ENCODE data around the gene NKX2-8. TPM values are rescaled to one million over a fixed set of nuclear protein-coding genes. Genes with fewer than 3 reads are reported as not detected.
"Not testable (repeated sequence)": the region's sequence is repeated elsewhere in the genome, so short reads cannot be mapped to it uniquely, and the experiment has no call there.

NKX2-8 gene
- total RNA-seq, 1 donor from 2014 or later: not detected

DNA sequence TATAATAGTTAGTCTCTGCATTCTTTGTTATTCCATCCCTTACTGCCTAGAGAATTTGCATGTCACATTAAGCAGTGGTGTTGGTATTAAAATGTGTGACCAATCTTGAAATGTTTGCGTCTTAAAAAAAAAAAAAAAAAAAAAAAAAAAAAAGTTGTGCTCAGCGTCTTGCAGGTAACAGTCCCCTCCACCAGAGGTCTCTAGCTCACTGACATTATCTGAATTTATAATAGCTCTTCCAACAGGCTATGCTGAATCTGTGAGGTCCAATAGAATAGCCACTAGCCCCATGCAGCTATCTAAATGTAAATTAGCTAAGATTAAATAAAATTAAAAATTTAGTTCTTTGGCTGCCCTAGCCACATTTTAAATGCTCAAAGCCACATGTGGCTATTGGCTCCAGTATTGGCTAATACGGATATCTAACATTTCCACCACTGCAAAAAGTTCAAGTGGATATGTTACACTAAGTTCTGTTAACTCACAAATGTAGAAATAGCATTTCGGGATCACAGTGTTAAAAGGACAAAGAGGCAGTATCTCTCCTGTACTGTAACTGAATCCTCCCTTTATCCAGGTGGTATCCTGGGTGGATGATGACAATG lies 28.7 kb downstream of the NKX2-8 start:
- Histone ChIP-seq H3K36me3 (ENCODE audit: insufficient read depth, low read length) (no peaks in the 10 kb centered on the region), H3K9me3 (ENCODE audit: insufficient read depth, low read depth, low read length) (no peaks in the 10 kb centered on the region), H4K20me1 (ENCODE audit: insufficient read depth, low read length) (no peaks in the 10 kb centered on the region), H3K79me2 (ENCODE audit: insufficient read depth, low read length) (no peaks in the 10 kb centered on the region), H2AFZ (ENCODE audit: low read depth, low read length) (no peak overlapping the region), H3K9ac (ENCODE audit: low read length) (no peak overlapping the region), H3K4me1 (ENCODE audit: insufficient read depth, low read length) (no peaks in the 10 kb centered on the region), H3K4me3 (ENCODE audit: insufficient read depth, low read depth, low read length) (no peak overlapping the region), H3K4me2 (ENCODE audit: low read length) (no peak overlapping the region), H3K27me3 (ENCODE audit: insufficient read depth, low read length) (peaks cover 2% of the 10 kb centered on the region), H3K27ac (ENCODE audit: low read depth, low read length) (no peak overlapping the region)
- H3K36me3 Mint-ChIP-seq (ENCODE audit: low read depth, unreplicated experiment): no peaks in the 10 kb centered on the region
- no peak overlapping the region for H3K27ac Mint-ChIP-seq (ENCODE audit: unreplicated experiment)
- peak; percentile 71 for TF ChIP-seq CTCF (IDR thresholded peaks at IDR 0.05; ENCODE audit: insufficient read depth, low read depth, low read length)
- no peak for TF ChIP-seq EZH2 (IDR thresholded peaks at IDR 0.05; ENCODE audit: insufficient read depth, low read length)
- DNase-seq (ENCODE audit: low read depth) (peak; percentile 22), FAIRE-seq (no peak)
- H3K4me3 Mint-ChIP-seq (ENCODE audit: unreplicated experiment): no peak overlapping the region
- H3K9me3 Mint-ChIP-seq (ENCODE audit: unreplicated experiment): no peaks in the 10 kb centered on the region
- H3K27me3 Mint-ChIP-seq (ENCODE audit: low read depth, unreplicated experiment): peaks cover 16% of the 10 kb centered on the region
- H3K4me1 Mint-ChIP-seq (ENCODE audit: low read depth, unreplicated experiment): no peaks in the 10 kb centered on the region

DNA sequence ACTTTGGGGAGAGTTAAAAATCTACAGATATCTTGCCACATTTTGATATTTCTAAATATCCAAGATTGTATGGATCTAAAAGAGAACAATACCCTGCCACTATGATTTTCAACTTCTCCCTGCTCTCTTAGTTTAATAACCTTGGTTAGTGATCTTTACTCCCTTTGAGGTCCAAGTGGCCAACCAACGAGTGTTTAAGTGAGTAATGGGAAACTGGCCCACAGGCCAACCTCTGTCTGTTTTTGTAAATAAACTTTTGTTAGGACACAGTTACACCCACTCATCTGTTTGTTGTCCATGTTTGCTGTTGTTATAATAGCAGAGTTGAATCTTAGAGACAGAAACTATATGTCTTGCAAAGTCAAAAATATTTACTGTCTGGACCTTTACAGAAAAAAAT lies 31.5 kb downstream of the NKX2-8 start:
- H3K27me3 ChIP-seq (ENCODE audit: insufficient read depth, low read length): peaks cover 2% of the 10 kb centered on the region
- no peaks in the 10 kb centered on the region for H3K4me1 ChIP-seq (ENCODE audit: insufficient read depth, low read length)
- H3K4me1 Mint-ChIP-seq (ENCODE audit: low read depth, unreplicated experiment): no peaks in the 10 kb centered on the region
- no peaks in the 10 kb centered on the region for H4K20me1 ChIP-seq (ENCODE audit: insufficient read depth, low read length)
- peaks cover 8% of the 10 kb centered on the region for H3K27me3 Mint-ChIP-seq (ENCODE audit: low read depth, unreplicated experiment)
- DNase-seq (ENCODE audit: low read depth) (no peak), FAIRE-seq (no peak)
- H3K9me3 Mint-ChIP-seq (ENCODE audit: unreplicated experiment): no peaks in the 10 kb centered on the region
- H3K4me2 ChIP-seq (ENCODE audit: low read length): no peak overlapping the region
- H3K79me2 ChIP-seq (ENCODE audit: insufficient read depth, low read length): no peaks in the 10 kb centered on the region
- H3K27ac Mint-ChIP-seq (ENCODE audit: unreplicated experiment): no peak overlapping the region
- no peak overlapping the region for H2AFZ ChIP-seq (ENCODE audit: low read depth, low read length)
- H3K36me3 Mint-ChIP-seq (ENCODE audit: low read depth, unreplicated experiment): no peaks in the 10 kb centered on the region
- no peak overlapping the region for H3K27ac ChIP-seq (ENCODE audit: low read depth, low read length)
- H3K9ac ChIP-seq (ENCODE audit: low read length): no peak overlapping the region
- H3K4me3 Mint-ChIP-seq (ENCODE audit: unreplicated experiment): no peak overlapping the region
- TF ChIP-seq EZH2 (IDR thresholded peaks at IDR 0.05; ENCODE audit: insufficient read depth, low read length) (no peak), CTCF (IDR thresholded peaks at IDR 0.05; ENCODE audit: insufficient read depth, low read depth, low read length) (no peak)
- no peaks in the 10 kb centered on the region for H3K36me3 ChIP-seq (ENCODE audit: insufficient read depth, low read length)
- no peak overlapping the region for H3K4me3 ChIP-seq (ENCODE audit: insufficient read depth, low read depth, low read length)
- no peaks in the 10 kb centered on the region for H3K9me3 ChIP-seq (ENCODE audit: insufficient read depth, low read depth, low read length)

- H3K4me1 ChIP-seq (ENCODE audit: insufficient read depth, low read length); H4K20me1 ChIP-seq (ENCODE audit: insufficient read depth, low read length); H2AFZ ChIP-seq (ENCODE audit: low read depth, low read length); H3K27ac ChIP-seq (ENCODE audit: low read depth, low read length); H3K9me3 Mint-ChIP-seq (ENCODE audit: unreplicated experiment); H3K27ac Mint-ChIP-seq (ENCODE audit: unreplicated experiment); H3K4me2 ChIP-seq (ENCODE audit: low read length); H3K36me3 ChIP-seq (ENCODE audit: insufficient read depth, low read length); H3K9ac ChIP-seq (ENCODE audit: low read length); H3K27me3 ChIP-seq (ENCODE audit: insufficient read depth, low read length); H3K4me3 Mint-ChIP-seq (ENCODE audit: unreplicated experiment); DNase-seq (ENCODE audit: low read depth); H3K9me3 ChIP-seq (ENCODE audit: insufficient read depth, low read depth, low read length); FAIRE-seq; H3K4me3 ChIP-seq (ENCODE audit: insufficient read depth, low read depth, low read length); H3K36me3 Mint-ChIP-seq (ENCODE audit: low read depth, unreplicated experiment); H3K79me2 ChIP-seq (ENCODE audit: insufficient read depth, low read length); H3K4me1 Mint-ChIP-seq (ENCODE audit: low read depth, unreplicated experiment): not testable (repeated sequence)
- H3K27me3 Mint-ChIP-seq (ENCODE audit: low read depth, unreplicated experiment): peaks cover 16% of the 10 kb centered on the region
These were observed 38.1 kb downstream of the NKX2-8 start for GRCh38 chr14:36544280-36544679.

Data from astrocyte (in vitro differentiated cells and primary cell).